WTC11 (cell line): ENCODE results near the gene MAZ. TPM values are rescaled to one million over a fixed set of nuclear protein-coding genes. Genes with fewer than 3 reads are reported as not detected.

Source experiments
- ATAC-seq: fragments of 200-7000 bp; cut with Tn5 transposase; 2 replicates; pipeline ENCODE4 v1.10.0; 2021; ENCODE audit warnings: mild to moderate bottlenecking, moderate library complexity
- CTCF ChIA-PET: fragments of 300-600 bp; sonication (Branson Sonifier 250); formaldehyde crosslinking; loops from one replicate; lab custom pipeline; 2021; ENCODE audit warnings: antibody characterized with exemption; lab: Charles Lee
- POLR2A ChIA-PET: fragments of 350-600 bp; sonication (Branson Sonifier 250); formaldehyde crosslinking; loops from one replicate; lab custom pipeline; 2021; ENCODE audit warnings: antibody characterized with exemption; lab: Charles Lee
- DNase-seq: peaks from one replicate; pipeline ENCODE4 v3.0.0; 2021; ENCODE audit warnings: low spot score
- H3K27ac Mint-ChIP-seq: 2 replicates; pipeline ENCODE4 v1.8.0; 2021; ENCODE audit warnings: mixed read lengths
- H3K27me3 Mint-ChIP-seq: 2 replicates; pipeline ENCODE4 v1.8.0; 2021; ENCODE audit warnings: low read depth, mild to moderate bottlenecking, moderate library complexity, mixed read lengths
- H3K36me3 Mint-ChIP-seq: 2 replicates; pipeline ENCODE4 v1.8.0; 2021; ENCODE audit warnings: mixed read lengths
- H3K4me1 Mint-ChIP-seq: 2 replicates; pipeline ENCODE4 v1.8.0; 2022; ENCODE audit warnings: mixed read lengths
- H3K4me3 Mint-ChIP-seq: 2 replicates; pipeline ENCODE4 v1.8.0; 2021; ENCODE audit warnings: mild to moderate bottlenecking, moderate library complexity, mixed read lengths
- H3K9me3 Mint-ChIP-seq: 2 replicates; pipeline ENCODE4 v1.8.0; 2021; ENCODE audit warnings: mixed read lengths
- AR ChIP-seq: fragments of 250-450 bp; sonication (Bioruptor Pico); IDR thresholded peaks from 2 replicates; pipeline ENCODE4 v1.9.0; 2021; ENCODE audit warnings: mild to moderate bottlenecking
- ARID4B ChIP-seq: sonication (generic); formaldehyde crosslinking; IDR thresholded peaks from 2 replicates; pipeline ENCODE4 v1.8.0; 2023; ENCODE audit warnings: missing genetic modification reagents, mild to moderate bottlenecking, borderline replicate concordance
- ATF1 ChIP-seq: sonication (generic); formaldehyde crosslinking; IDR thresholded peaks from 2 replicates; pipeline ENCODE4 v1.8.1; 2023; ENCODE audit warnings: mild to moderate bottlenecking, moderate library complexity, missing genetic modification reagents
- CTCF ChIP-seq: fragments of 200-600 bp; IDR thresholded peaks from 2 replicates; pipeline ENCODE4 v1.8.0; 2022; ENCODE audit warnings: antibody characterized with exemption
- FOXJ3 ChIP-seq: sonication (generic); formaldehyde crosslinking; IDR thresholded peaks from 2 replicates; pipeline ENCODE4 v1.9.0; 2021; ENCODE audit warnings: missing genetic modification reagents, mild to moderate bottlenecking, borderline replicate concordance
- GABPB1 ChIP-seq: sonication (generic); formaldehyde crosslinking; IDR thresholded peaks from 2 replicates; pipeline ENCODE4 v1.8.1; 2023; ENCODE audit warnings: mild to moderate bottlenecking, missing genetic modification reagents
- GRHL2 ChIP-seq: fragments of 250-450 bp; sonication (Bioruptor Pico); IDR thresholded peaks from 2 replicates; pipeline ENCODE4 v1.8.0; 2022; ENCODE audit warnings: mild to moderate bottlenecking, moderate library complexity; ENCODE audit not compliant: insufficient replicate concordance, severe bottlenecking
- HMGA2 ChIP-seq: fragments of 250-450 bp; sonication (Bioruptor Pico); IDR thresholded peaks from 2 replicates; pipeline ENCODE4 v1.4.0; 2021; ENCODE audit warnings: mild to moderate bottlenecking, moderate library complexity
- NFATC4 ChIP-seq: fragments of 250-450 bp; sonication (Bioruptor Pico); IDR thresholded peaks from 2 replicates; pipeline ENCODE4 v1.9.0; 2021; ENCODE audit warnings: mild to moderate bottlenecking
- OVOL2 ChIP-seq: fragments of 250-450 bp; sonication (Bioruptor Pico); IDR thresholded peaks from 2 replicates; pipeline ENCODE4 v1.9.0; 2021; ENCODE audit warnings: mild to moderate bottlenecking, borderline replicate concordance
- RELA ChIP-seq: sonication (generic); formaldehyde crosslinking; IDR thresholded peaks from 2 replicates; pipeline ENCODE4 v1.8.1; 2022; ENCODE audit warnings: missing genetic modification reagents, mild to moderate bottlenecking, borderline replicate concordance
- STAT6 ChIP-seq: sonication (generic); formaldehyde crosslinking; conservative IDR thresholded peaks from 2 replicates; pipeline ENCODE4 v1.8.1; 2023; ENCODE audit warnings: mild to moderate bottlenecking, low read depth, missing genetic modification reagents, moderate library complexity
- TP53 ChIP-seq: sonication (generic); formaldehyde crosslinking; IDR thresholded peaks from 2 replicates; pipeline ENCODE4 v1.8.1; 2023; ENCODE audit warnings: mild to moderate bottlenecking, missing genetic modification reagents
- USF2 ChIP-seq: sonication (generic); formaldehyde crosslinking; IDR thresholded peaks from 2 replicates; pipeline ENCODE4 v1.8.1; 2023; ENCODE audit warnings: mild to moderate bottlenecking, missing genetic modification reagents, moderate library complexity
- ZBTB43 ChIP-seq: sonication (generic); formaldehyde crosslinking; IDR thresholded peaks from 2 replicates; pipeline ENCODE4 v1.8.1; 2023; ENCODE audit warnings: mild to moderate bottlenecking, missing genetic modification reagents
- ZNF396 ChIP-seq: fragments of 250-450 bp; sonication (Bioruptor Pico); IDR thresholded peaks from 2 replicates; pipeline ENCODE4 v1.8.0; 2021; ENCODE audit warnings: mild to moderate bottlenecking, moderate library complexity, borderline replicate concordance
- total RNA-seq: library from RNA; stranded (reverse); gene quantifications from 3 replicates; pipeline ENCODE4 v1.2.3, GENCODE V29; 2021

The MAZ gene
- total RNA-seq, 1 experiment from 2014 or later, result 405 TPM

GRCh38 chr16:29854520-29855100, 48.3 kb downstream of the MAZ start (continued):
- TF ChIP-seq AR (CRISPR knock-in tag) (no peak), STAT6 (CRISPR knock-in tag) (no peak), FOXJ3 (no peak), ZBTB43 (no peak), RELA (CRISPR knock-in tag) (no peak), ZNF396 (CRISPR knock-in tag) (no peak), TP53 (CRISPR knock-in tag) (no peak)

- ChIA-PET POLR2A (interaction anchor here (0.6 kb wide), 1 partner anchor 136 kb away, joined by 3 read pairs; no protein-coding TSS in a partner anchor), CTCF (interaction anchor here (0.7 to 2.8 kb wide), 3 partner anchors 9 to 907 kb away, joined by 3 to 25 read pairs (median 4); no protein-coding TSS in a partner anchor)
- no peak for DNase-seq
- Mint-ChIP-seq H3K9me3 (no peaks in the 10 kb centered on the region), H3K27ac (peak overlapping the region; percentile 61; the same call in 1 of the 2 replicates), H3K36me3 (peaks cover 13% of the 10 kb centered on the region), H3K4me3 (no peak overlapping the region), H3K27me3 (no peaks in the 10 kb centered on the region), H3K4me1 (peaks cover 12% of the 10 kb centered on the region)
- TF ChIP-seq STAT6 (CRISPR knock-in tag) (no peak), GABPB1 (no peak), ATF1 (CRISPR knock-in tag) (no peak), OVOL2 (CRISPR knock-in tag) (no peak), ARID4B (CRISPR knock-in tag) (no peak), HMGA2 (no peak), USF2 (CRISPR knock-in tag) (no peak), GRHL2 (CRISPR knock-in tag) (no peak), CTCF (no peak), NFATC4 (CRISPR knock-in tag) (no peak)
- no peak for ATAC-seq
Measured at GRCh38 chr16:29857133-29857760, 50.9 kb downstream of the MAZ start.
